SHP77 (cell line): ENCODE results near the gene PSIP1.
A peak's percentile ranks its signal among the peaks of the same experiment; 100 is the strongest.
"Not testable (repeated sequence)": the region's sequence is repeated elsewhere in the genome, so short reads cannot be mapped to it uniquely, and the experiment has no call there.

Experiments used
- DNase-seq, 2 experiments: peaks; one replicate each; lab custom pipeline; 2025; lab: John Stamatoyannopoulos, UW

PSIP1 gene

DNA sequence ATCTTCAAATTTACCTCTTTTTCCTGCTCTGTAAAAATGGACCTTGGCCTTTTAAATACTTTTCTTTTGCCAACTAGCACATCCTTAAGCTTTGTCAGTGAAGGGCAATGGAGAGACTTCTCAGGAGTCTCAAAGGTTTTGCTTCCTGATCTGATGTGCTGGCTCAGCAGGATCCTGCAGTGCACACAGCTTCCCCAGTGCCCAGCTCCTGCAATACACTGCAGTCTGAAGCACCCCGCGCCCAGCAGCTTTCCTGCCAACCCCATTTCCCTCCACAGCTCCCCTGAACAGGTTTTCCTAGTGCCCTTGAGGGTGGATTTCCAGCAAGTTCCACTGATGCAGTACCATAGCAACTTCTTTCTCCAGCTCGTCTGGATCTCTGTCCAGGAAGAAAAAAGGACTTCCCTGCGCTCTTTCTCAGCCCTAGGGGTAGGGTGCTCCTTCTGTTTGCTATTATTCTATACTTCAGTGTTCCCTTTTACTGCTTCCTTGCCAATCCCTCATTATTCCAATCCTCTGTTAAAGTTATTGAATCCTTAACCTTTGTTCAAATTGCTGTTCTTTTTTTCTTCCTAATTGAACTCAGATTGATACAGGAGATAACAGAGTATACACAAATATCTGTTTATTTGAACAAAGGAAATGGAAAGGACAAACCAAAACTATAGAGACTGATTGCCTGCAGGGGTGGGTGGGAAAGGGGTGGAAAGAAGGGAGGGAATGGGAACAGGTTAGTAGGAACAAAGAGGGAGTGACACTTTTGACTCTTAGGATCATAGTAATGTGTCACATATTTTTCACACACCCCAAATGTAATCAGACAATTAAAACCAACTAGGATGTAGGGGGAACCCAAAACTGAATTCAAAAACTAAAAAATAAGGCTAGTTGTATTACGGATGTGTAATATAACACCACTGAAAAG, 79.6 kb downstream of the PSIP1 start:
- no peak for DNase-seq

DNA sequence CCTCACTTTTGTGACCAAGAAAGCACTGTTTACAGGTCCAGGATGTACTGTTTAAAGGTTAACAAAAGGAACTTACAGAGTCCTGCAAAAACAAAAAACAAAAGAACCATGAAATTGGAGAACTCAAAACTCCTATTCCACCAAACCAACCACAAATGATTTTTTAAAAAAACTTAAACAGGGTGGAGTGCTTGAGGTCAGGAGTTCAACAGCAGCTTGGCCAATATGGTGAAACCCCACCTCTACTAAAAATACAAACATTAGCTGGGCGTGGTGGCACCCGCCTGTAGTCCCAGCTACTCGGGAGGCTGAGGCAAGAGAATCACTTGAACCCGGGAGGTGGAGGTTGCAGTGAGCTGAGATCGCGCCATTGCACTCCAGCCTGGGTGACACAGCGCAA, 83.1 kb downstream of the PSIP1 start:
- not testable (repeated sequence) for DNase-seq

DNA sequence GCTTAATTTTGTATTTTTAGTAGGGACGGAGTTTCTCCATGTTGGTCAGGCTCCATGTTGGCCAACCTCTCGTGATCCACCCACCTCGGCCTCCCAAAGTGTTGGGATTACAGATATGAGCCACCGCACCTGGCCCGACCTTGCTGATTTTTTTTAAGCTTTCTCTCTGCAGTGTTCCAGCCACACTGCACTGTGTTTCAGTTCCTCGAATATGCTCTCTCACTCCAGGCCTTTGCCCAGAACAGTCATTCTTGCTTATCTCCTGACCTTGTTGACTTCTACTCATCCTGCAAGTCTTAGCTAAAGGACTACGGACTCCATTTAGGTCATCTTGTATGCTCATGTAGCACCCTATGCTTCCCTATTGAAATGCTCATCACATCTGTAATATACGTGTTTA, 84.8 kb downstream of the PSIP1 start:
- no peak for DNase-seq

DNA sequence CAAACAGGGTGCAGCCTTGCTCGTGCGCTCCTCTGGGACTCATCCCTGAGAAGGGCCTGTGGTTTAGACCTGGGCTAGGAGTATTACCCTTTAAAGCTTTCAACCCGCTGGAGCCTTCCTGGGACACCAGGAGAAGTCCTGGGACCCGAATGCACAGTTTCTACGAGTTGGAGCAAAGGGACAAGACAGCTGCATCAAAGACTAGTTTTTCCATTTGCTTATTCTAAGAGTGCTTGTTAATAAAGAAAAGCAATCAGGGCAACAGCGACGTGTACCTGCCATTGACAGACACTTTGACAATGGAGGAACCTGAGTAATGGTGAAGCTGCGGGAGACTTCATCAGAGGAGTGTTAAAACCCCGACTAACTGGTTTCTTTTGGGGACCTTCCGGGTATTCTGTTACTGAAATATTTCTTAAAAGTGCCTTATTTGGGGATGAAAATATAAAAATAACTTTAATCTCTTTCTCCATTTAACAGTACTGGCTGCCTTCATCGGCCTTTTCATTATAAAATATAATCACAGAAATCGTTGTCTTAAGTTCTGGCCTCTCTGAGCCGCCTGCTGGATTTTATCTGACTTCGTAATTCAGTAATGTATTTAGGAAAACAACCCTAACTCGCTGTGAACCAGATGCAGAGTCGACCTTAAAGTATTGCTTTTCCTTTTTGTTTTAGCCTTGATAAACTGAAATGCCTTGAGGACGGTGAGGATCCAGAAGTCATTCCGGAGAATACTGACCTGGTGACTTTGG, 87.4 kb downstream of the PSIP1 start:
- peak in 1 of 2 experiments; percentile 10 for DNase-seq

DNA sequence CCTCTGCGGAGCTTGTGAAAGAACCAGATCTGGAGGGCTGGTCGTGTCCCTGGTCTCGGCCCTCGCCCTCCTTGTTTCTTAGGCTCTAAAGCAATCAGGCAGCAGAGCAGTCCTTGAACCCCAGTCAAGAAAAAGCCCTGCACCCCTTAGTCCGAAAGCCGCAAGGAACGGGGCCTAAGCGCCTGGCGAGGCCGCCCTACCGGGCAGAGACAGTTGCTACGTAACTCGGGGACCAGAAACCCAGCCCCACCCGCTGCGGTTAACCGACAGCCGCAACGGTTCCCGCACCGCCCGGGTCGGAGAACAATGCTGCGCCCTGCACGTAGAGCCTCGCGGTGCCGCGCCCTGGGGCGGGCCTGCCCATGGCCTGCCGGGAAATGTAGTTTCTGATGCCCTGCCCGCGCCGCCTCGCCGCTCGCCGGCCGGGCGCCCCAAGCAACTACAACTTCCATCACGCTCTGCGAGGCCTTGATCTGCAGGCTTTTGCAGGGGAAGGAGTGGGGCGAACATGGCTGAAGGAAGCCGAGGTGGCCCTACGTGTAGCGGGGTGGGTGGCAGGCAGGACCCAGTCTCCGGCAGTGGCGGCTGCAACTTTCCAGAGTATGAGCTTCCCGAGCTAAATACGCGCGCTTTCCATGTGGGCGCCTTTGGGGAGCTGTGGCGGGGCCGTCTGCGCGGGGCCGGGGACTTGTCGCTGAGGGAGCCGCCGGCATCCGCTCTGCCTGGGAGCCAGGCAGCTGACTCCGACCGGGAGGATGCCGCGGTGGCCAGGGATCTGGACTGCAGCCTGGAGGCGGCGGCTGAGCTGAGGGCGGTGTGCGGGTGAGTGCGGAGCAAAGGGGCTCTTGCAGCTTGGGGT, 88.2 kb downstream of the PSIP1 start, which contains the start of gene SNAPC3:
Gene SNAPC3, plus strand, starts transcription at position 505 of the 859 bp plus-strand sequence. Its CDS starts 4 bp downstream, at position 509.
- DNase-seq: peak; percentile 72 to 91

DNA sequence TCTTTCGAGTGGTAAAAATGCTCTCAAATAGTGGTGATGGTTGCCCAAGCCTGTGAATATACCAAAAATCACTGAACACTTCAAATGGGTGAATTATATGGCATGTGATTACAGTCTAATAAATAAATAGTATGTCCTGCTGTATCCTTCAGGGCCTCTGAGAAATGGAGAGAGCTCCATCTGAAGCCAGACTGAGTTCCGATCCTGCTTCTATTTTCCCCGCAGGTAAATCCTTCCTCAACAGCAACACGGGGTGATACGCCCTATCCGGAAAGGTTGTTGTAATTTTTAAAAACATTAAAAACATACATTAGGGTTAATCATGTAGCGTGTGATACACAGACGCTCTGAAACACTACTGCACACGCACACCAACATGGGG, 88.8 kb downstream of the PSIP1 start:
- DNase-seq: no peak

DNA sequence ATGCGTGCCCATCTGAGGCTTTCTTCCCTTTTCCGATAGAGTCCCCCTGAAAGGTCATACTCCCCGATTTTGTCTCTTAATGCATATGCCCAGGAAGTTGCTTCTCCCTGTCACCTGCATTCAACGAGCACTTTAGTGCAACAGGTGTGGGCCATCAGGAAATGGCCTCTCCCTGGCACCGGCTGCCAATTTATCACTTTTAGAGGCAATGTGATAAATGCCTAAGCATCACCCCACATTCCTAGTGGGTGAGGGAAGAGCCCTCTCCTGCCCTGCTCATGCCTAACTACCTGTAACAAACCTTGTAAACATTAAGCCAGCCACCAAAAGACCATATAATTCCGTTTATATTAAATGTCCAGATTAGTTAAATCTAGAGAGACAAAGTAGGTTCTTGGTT, 89.2 kb downstream of the PSIP1 start:
- no peak for DNase-seq

DNA sequence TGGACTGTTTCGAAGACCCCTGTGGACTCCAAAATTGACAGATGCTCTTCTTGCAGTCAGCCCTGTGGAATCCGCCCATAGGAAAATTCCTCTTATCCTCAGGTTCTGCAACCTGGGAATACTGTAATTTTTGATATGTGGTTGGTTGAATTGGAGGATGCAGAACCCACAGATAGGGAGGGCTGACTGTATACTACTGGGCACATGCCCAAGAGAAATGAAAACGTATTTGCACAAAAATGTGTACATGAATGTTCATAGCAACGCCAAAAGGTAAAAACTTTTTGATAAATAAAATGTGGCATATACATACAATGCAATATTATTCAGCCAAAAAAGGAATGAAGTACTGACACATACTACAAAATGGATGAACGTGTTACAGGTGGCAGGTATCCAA, 90.0 kb downstream of the PSIP1 start:
- DNase-seq: no peak

DNA sequence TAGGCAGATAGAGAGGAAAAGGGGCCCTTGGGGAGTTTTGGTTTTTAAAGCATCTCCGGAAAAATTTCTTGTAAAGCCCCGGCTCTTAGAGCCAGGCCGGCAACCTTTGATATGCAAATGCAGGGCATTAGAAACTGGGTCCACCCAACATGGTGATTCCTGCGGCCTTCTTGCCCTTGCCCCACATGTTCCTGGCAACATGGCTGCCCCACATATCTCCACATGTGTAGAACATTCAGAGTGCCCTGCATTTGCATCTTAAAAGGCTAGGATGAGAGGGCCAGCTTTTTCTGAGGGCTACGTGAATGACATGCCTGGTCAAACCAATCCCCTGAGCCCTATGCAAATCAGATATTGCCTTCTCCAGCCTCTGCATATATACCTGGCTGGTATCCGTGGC, 93.1 kb downstream of the PSIP1 start:
- no peak for DNase-seq

DNA sequence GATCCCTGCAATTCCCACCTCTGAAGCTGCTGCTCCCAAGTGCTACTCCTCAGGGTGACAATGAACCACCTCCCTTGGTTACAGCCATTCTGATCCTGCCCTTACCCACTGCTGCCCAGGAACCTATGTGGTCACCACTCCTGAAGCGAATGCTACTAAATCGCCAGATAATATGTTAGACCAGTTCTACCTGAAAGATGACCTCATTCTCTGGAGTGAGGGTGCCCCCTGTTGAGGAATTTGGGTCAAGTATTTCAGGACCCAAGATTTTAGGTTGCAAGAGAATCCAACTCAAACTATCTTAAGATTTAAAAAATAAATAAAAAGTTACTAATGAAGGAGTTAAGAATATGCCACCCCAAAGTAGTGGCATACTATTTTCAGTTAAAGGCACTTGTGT, 93.9 kb downstream of the PSIP1 start:
- DNase-seq: peak; percentile 13 to 21
